IMR-90 (cell line): ENCODE measurements around the gene GPR89B. TPM values are rescaled to one million over a fixed set of nuclear protein-coding genes. Genes with fewer than 3 reads are reported as not detected.

Source experiments
- ATAC-seq: fragments of 200-7000 bp; cut with Tn5 transposase; 2 replicates; pipeline ENCODE4 v1.9.1; 2020; ENCODE audit warnings: low read depth, mild to moderate bottlenecking, moderate library complexity
- BruUV-seq: library from RNA; stranded (reverse); fragments of 400-500 nt; replicated peaks from 2 replicates; lab custom pipeline; 2021; lab: Mats Ljungman, UMichigan
- CTCF ChIA-PET: fragments of 300-600 bp; formaldehyde crosslinking; extraction: SDS; loops from one replicate; lab custom pipeline; 2021; ENCODE audit warnings: antibody characterized with exemption; lab: Yijun Ruan, JAX
- POLR2A ChIA-PET: fragments of 300-600 bp; sonication (Branson Sonifier 250); formaldehyde crosslinking; loops from one replicate; lab custom pipeline; 2022; ENCODE audit warnings: antibody characterized with exemption; ENCODE audit not compliant: unreplicated experiment; lab: Charles Lee
- DNase-seq: peaks from one replicate; pipeline ENCODE4 v3.0.0; 2013
- H2AFZ ChIP-seq: replicated peaks from 2 replicates; pipeline ENCODE3; 2013; ENCODE audit warnings: low read length, mild to moderate bottlenecking; ENCODE audit not compliant: poor library complexity
- H2AK5ac ChIP-seq: 2 replicates; pipeline ENCODE4 v1.6.1; 2013; ENCODE audit warnings: low read depth, low read length, inconsistent platforms
- H2AK9ac ChIP-seq: replicated peaks from 2 replicates; pipeline ENCODE3; 2013; ENCODE audit warnings: mild to moderate bottlenecking, low read depth, low read length, moderate library complexity; ENCODE audit not compliant: poor library complexity
- H2BK120ac ChIP-seq: 2 replicates; pipeline ENCODE4 v1.6.1; 2013; ENCODE audit warnings: low read depth, low read length, inconsistent platforms
- H2BK15ac ChIP-seq: 3 replicates; pipeline ENCODE4 v1.6.1; 2013; ENCODE audit warnings: low read depth, low read length, inconsistent platforms
- H2BK20ac ChIP-seq: 2 replicates; pipeline ENCODE4 v1.6.1; 2013; ENCODE audit warnings: low read depth, mild to moderate bottlenecking, inconsistent platforms, low read length, moderate library complexity
- H2BK5ac ChIP-seq: 2 replicates; pipeline ENCODE4 v1.6.1; 2013; ENCODE audit warnings: mild to moderate bottlenecking, low read depth, low read length, inconsistent platforms; ENCODE audit not compliant: poor library complexity, severe bottlenecking
- H3K14ac ChIP-seq: replicated peaks from 2 replicates; pipeline ENCODE4 v1.6.1; 2013; ENCODE audit warnings: low read depth, low read length, inconsistent platforms
- H3K18ac ChIP-seq: 2 replicates; pipeline ENCODE4 v1.6.1; 2013; ENCODE audit warnings: low read depth, low read length, control low read depth
- H3K23ac ChIP-seq: 2 replicates; pipeline ENCODE4 v1.6.1; 2013; ENCODE audit warnings: low read depth, low read length, inconsistent platforms
- H3K27ac ChIP-seq: 2 replicates; pipeline ENCODE4 v1.5.1; 2013; ENCODE audit warnings: mild to moderate bottlenecking, control low read depth, low read length; ENCODE audit not compliant: insufficient read depth
- H3K27me3 ChIP-seq: 2 replicates; pipeline ENCODE4 v1.6.1; 2013; ENCODE audit warnings: low read length; ENCODE audit not compliant: control insufficient read depth, insufficient read depth
- H3K36me3 ChIP-seq: 2 replicates; pipeline ENCODE4 v1.6.1; 2013; ENCODE audit warnings: low read length, mixed read lengths; ENCODE audit not compliant: control insufficient read depth, insufficient read depth
- H3K4ac ChIP-seq: 2 replicates; pipeline ENCODE4 v1.6.1; 2013; ENCODE audit warnings: low read depth, low read length, inconsistent platforms
- H3K4me1 ChIP-seq: 2 replicates; pipeline ENCODE4 v1.6.1; 2013; ENCODE audit warnings: low read length, mixed read lengths; ENCODE audit not compliant: control insufficient read depth, insufficient read depth
- H3K4me2 ChIP-seq: 2 replicates; pipeline ENCODE4 v1.6.1; 2013; ENCODE audit warnings: low read depth, mild to moderate bottlenecking, control low read depth, low read length, moderate library complexity
- H3K4me3 ChIP-seq: 2 replicates; pipeline ENCODE4 v1.5.1; 2013; ENCODE audit warnings: low read depth, mild to moderate bottlenecking, control low read depth, low read length, moderate library complexity; ENCODE audit not compliant: insufficient read depth
- H3K56ac ChIP-seq: 2 replicates; pipeline ENCODE4 v1.6.1; 2013; ENCODE audit warnings: low read length, inconsistent platforms; ENCODE audit not compliant: insufficient read depth; ENCODE audit errors: extremely low read depth
- H3K79me1 ChIP-seq, 2 experiments: 2 replicates each; pipeline ENCODE4 v1.6.1; 2013; ENCODE audit warnings: low read length in 2 of 2, inconsistent platforms in 1 of 2, low read depth in 1 of 2
- H3K9ac ChIP-seq: 2 replicates; pipeline ENCODE4 v1.6.1; 2013; ENCODE audit warnings: low read depth, low read length, control low read depth
- H3K9me1 ChIP-seq: 2 replicates; pipeline ENCODE4 v1.6.1; 2013; ENCODE audit warnings: low read length, inconsistent platforms; ENCODE audit not compliant: insufficient read depth
- H3K9me3 ChIP-seq: 2 replicates; pipeline ENCODE4 v1.6.1; 2013; ENCODE audit warnings: low read length; ENCODE audit not compliant: control insufficient read depth, insufficient read depth
- H4K20me1 ChIP-seq: 2 replicates; pipeline ENCODE4 v1.6.1; 2013; ENCODE audit warnings: low read length, inconsistent platforms; ENCODE audit not compliant: insufficient read depth
- H4K5ac ChIP-seq: 2 replicates; pipeline ENCODE4 v1.6.1; 2013; ENCODE audit warnings: mild to moderate bottlenecking, low read depth, low read length, control low read depth
- H4K8ac ChIP-seq, 2 experiments: 2 replicates each; pipeline ENCODE4 v1.6.1; 2013; ENCODE audit warnings: low read depth in 2 of 2, low read length in 2 of 2, control low read depth in 1 of 2, inconsistent platforms in 1 of 2
- H4K91ac ChIP-seq: 2 replicates; pipeline ENCODE4 v1.6.1; 2013; ENCODE audit warnings: low read depth, low read length, inconsistent platforms; ENCODE audit not compliant: insufficient read depth
- RCOR1 ChIP-seq: IDR thresholded peaks from 2 replicates; pipeline ENCODE4 v1.6.1; 2012; ENCODE audit warnings: mild to moderate bottlenecking, low read length, improper control_type of control experiment; ENCODE audit not compliant: insufficient replicate concordance
- RFX5 ChIP-seq: IDR thresholded peaks from 2 replicates; pipeline ENCODE4 v1.8.0; 2012; ENCODE audit warnings: low read depth, mild to moderate bottlenecking, low read length, moderate library complexity
- WGBS, 2 experiments: methylation state at CpG; one replicate each; pipeline versions ENCODE4 v1.1.5 to v1.1.7; 2013; ENCODE audit warnings: missing lambda C conversion rate in 2 of 2; ENCODE audit not compliant: insufficient read length in 1 of 2; ENCODE audit errors: extremely low coverage in 2 of 2; 5-methylcytosine and 5-hydroxymethylcytosine counted together
- dilution Hi-C: fragments of 300-500 bp; cut with HindIII; formaldehyde crosslinking; loops from one replicate; pipeline ENCODE4 v1.14.3; 2018; ENCODE audit warnings: low sequenced_read_pairs; ENCODE audit not compliant: unreplicated experiment
- in situ Hi-C: fragments of 300-500 bp; cut with MboI; formaldehyde crosslinking; loops from 3 replicates; pipeline ENCODE4 v1.14.3; 2019; ENCODE audit warnings: low sequenced_read_pairs, inconsistent platforms, mixed read lengths
- intact Hi-C: fragments of 100-400 bp; cut with micrococcal nuclease; formaldehyde crosslinking; loops from 2 replicates; pipeline ENCODE4 v1.10.0; 2022
- polyA plus RNA-seq, 3 experiments: library from polyadenylated mRNA; depleted of rRNA; stranded (reverse); fragments of >200 nt; gene quantifications; 2 replicates each; pipeline ENCODE4 v1.2.3, GENCODE V29; 2012; ENCODE audit warnings: low replicate concordance in 1 of 3
- total RNA-seq: library from RNA; depleted of rRNA; stranded (reverse); fragments of >200 nt; gene quantifications from 2 replicates; pipeline ENCODE4 v1.2.3, GENCODE V29; 2012

GPR89B gene
- total and polyA plus RNA-seq, 2 of the 4 experiments (the other 2 are of a cell fraction): 9.4 to 13.1 TPM

GRCh38 chr1:147892216-147892615 is 36.0 kb upstream of the GPR89B start:
- Histone ChIP-seq H3K4me2 (no peak overlapping the region), H3K4ac (no peak overlapping the region)
- DNase-seq: no peak

More at GRCh38 chr1:147892216-147892615, 36.0 kb upstream of the GPR89B start:
- Histone ChIP-seq H2AK5ac (no peak overlapping the region), H3K23ac (no peak overlapping the region), H3K9me1 (no peaks in the 10 kb centered on the region), H3K9me3 (no peaks in the 10 kb centered on the region), H2BK15ac (no peak overlapping the region), H2AK9ac (no peak overlapping the region), H3K14ac (no peak overlapping the region), H3K36me3 (no peaks in the 10 kb centered on the region), H3K27me3 (peaks cover 4% of the 10 kb centered on the region), H3K18ac (no peak overlapping the region), H2AFZ (no peak overlapping the region), H2BK120ac (no peak overlapping the region), H4K8ac (no peak overlapping the region), H4K91ac (no peak overlapping the region), H2BK20ac (no peak overlapping the region), H3K27ac (no peak overlapping the region), H3K4me1 (no peaks in the 10 kb centered on the region), H4K5ac (no peak overlapping the region), H2BK5ac (no peak overlapping the region), H3K9ac (no peak overlapping the region), H3K4me3 (no peak overlapping the region), H3K56ac (no peak overlapping the region), H3K79me1 (no peaks in the 10 kb centered on the region), H4K20me1 (no peaks in the 10 kb centered on the region)
- intact Hi-C loops: loop anchor here (1.0 to 5.0 kb wide), 5 partner anchors 252 to 719 kb away; partner anchors contain the start of gene PRKAB2
- in situ Hi-C loops: loop anchor here (10.0 to 25.0 kb wide), 2 partner anchors 257 to 405 kb away; no protein-coding TSS in a partner anchor
- BruUV-seq: no TSS peak
- ChIA-PET POLR2A (no interaction called here), CTCF (interaction anchor here (0.9 to 1.6 kb wide), 9 partner anchors 8 to 396 kb away, joined by 3 to 10 read pairs (median 4); partner anchors contain the start of gene GJA8)
- TF ChIP-seq RCOR1 (no peak), RFX5 (no peak)
- no CpG with 5 or more reads among the region's 5 CpGs for WGBS, 2 experiments
- ATAC-seq: no peak
- dilution Hi-C loops: no loop called here
